ENCODE measurements around the gene RFX3. TPM values are rescaled to one million over a fixed set of nuclear protein-coding genes. Genes with fewer than 3 reads are reported as not detected.

RFX3 gene
- total and polyA plus RNA-seq, 2 donors (not counting 3 experiments of a cell fraction or from before 2014, with no cell fraction given), result 4.8 to 10.5 TPM

GRCh38 chr9:3370715-3371114 lies 155.1 kb downstream of the RFX3 start:
- no peaks in the 10 kb centered on the region for H3K9me3 ChIP-seq (replicated peaks; ENCODE audit: control insufficient read depth, insufficient read depth, low read length)
- no peak overlapping the region for H3K9ac ChIP-seq (replicated peaks; ENCODE audit: extremely low read depth, insufficient read depth, low read length)
- no peaks in the 10 kb centered on the region for H3K27me3 ChIP-seq (ENCODE audit: control insufficient read depth in 2 of 2, insufficient read depth in 2 of 2, low read length in 2 of 2)
- no peaks in the 10 kb centered on the region for H4K20me1 ChIP-seq (replicated peaks; ENCODE audit: control insufficient read depth, extremely low read depth, insufficient read depth, low read length)
- intact Hi-C loops (cut with micrococcal nuclease) (no loop called here), dilution Hi-C loops (cut with MboI; ENCODE audit: extremely low pct_ligation_motif_present, low sequenced_read_pairs) (no loop called here)
- no peak for TF ChIP-seq FOS (IDR thresholded peaks at IDR 0.05; ENCODE audit: borderline replicate concordance, insufficient read depth, low read length)
- TF ChIP-seq POLR2A (IDR thresholded peaks at IDR 0.05; ENCODE audit: low read depth, low read length), result no peak
- TF ChIP-seq MYC (IDR thresholded peaks at IDR 0.05; ENCODE audit: low read depth, low read length), result no peak
- no peak for TF ChIP-seq MAX (IDR thresholded peaks at IDR 0.05; ENCODE audit: insufficient read depth, insufficient read length)
- no peak for TF ChIP-seq EZH2 (IDR thresholded peaks at IDR 0.05; ENCODE audit: borderline replicate concordance, low read depth, low read length, severe bottlenecking)
- no peak for TF ChIP-seq CTCF (IDR thresholded peaks at IDR 0.05; ENCODE audit: extremely low read depth in 1 of 2, insufficient read depth in 1 of 2, low read depth in 1 of 2, low read length in 2 of 2)
- TF ChIP-seq POLR2AphosphoS5 (IDR thresholded peaks at IDR 0.05; ENCODE audit: insufficient read depth, low read depth, low read length), result no peak
- no peak for TF ChIP-seq GATA2 (IDR thresholded peaks at IDR 0.05; ENCODE audit: insufficient read depth, insufficient read length, low read depth, low read length)
- TF ChIP-seq JUN (IDR thresholded peaks at IDR 0.05; ENCODE audit: borderline replicate concordance, insufficient read depth, insufficient read length, low read depth), result no peak
- H3K27ac ChIP-seq (ENCODE audit: insufficient read depth, low read depth, low read length), result no peak overlapping the region
- no peak overlapping the region for H2AFZ ChIP-seq (ENCODE audit: low read depth, low read length)
- H3K4me3 ChIP-seq (replicated peaks in 1 of 3; ENCODE audit: insufficient read depth in 1 of 3, low read depth in 1 of 3, low read length in 3 of 3), result no peak overlapping the region
- ChIA-PET CTCF (no interaction called here), POLR2A (no interaction called here)
- BruUV-seq (replicated peaks), result no TSS peak
- FAIRE-seq (no peak), DNase-seq (ENCODE audit: low read depth, low spot score) (no peak)
- H3K4me1 ChIP-seq (ENCODE audit: control insufficient read depth, extremely low read depth, insufficient read depth, low read length), result no peaks in the 10 kb centered on the region
- H3K9me1 ChIP-seq (replicated peaks; ENCODE audit: control insufficient read depth, extremely low read depth, insufficient read depth, low read length), result no peaks in the 10 kb centered on the region
- H3K79me2 ChIP-seq (ENCODE audit: control insufficient read depth, insufficient read depth, low read length), result no peaks in the 10 kb centered on the region
- no peaks in the 10 kb centered on the region for H3K36me3 ChIP-seq (ENCODE audit: control insufficient read depth in 2 of 2, extremely low read depth in 1 of 2, insufficient read depth in 2 of 2, low read length in 2 of 2)
- no peak overlapping the region for H3K4me2 ChIP-seq (ENCODE audit: insufficient read depth, low read length)
